HG02763 (cell line): Measurements from ENCODE around the gene STARD3.

Experiments
- ATAC-seq: cut with Tn5 transposase; IDR thresholded peaks from one replicate; pipeline ENCODE4 v1.9.1; 2021; ENCODE audit warnings: mild to moderate bottlenecking, moderate library complexity; ENCODE audit not compliant: unreplicated experiment

Gene STARD3

DNA sequence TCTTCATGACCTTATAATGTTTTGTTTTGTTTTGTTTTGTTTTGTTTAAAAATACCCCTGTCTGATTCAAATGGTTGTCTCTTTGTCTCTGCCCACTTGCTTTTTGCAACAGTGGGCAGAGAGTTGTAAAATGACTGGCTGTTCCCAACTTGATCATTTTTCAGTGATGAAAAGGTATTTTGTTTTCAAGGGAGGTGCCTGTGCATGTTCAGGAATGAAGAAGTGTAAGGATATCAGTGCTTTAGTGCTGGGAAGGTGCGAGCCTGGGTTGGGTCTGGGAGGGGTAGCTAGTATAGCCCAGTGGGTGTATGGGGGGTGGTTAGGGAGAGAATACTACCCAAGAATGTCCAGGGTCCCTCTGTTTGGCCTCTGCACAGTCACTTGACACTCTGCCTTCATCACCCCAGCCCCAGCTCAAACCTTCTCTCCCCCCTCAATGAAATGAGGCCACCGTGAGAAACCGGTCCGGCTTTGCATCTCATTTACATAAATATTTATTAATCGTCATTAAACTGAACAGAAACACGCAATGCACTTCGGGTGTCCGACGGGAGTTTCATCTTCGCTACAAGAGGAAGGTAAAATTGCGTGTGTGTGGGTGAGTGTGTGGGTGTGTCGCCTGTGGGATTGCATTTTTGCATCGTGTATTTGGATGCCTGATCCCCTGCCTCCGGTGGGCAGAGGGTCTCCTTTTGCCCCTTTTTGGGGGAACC, 33.5 kb upstream of the STARD3 start:
- no peak for ATAC-seq

DNA sequence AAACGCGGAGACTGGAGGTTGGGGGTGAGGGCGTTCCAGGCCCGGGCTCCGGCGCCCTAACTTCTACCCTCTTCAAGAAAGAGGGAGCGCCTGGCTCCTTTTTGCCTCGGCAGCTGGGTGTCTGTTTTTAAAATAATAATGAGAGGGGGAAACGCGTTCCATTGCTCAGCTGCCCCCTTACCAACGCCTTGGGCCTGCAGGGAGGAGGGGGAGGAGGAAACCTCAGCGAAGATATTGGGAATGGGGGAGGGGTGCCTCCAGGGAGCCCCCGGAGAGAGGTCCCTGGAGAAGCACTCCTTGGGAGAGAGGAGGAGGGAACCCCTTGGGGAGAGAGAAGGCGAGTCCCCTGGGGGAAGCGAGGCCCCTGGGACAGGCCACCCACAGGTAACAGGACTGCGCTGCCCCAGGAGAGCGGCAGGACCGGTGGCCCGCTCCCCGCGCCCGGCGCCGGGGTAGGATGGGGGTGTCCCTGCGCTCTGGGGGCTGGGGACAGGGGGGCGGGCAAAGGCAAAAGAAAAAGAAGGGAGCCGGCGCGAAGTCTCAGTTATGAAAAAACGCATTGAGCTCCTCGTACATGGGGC, 31.9 kb upstream of the STARD3 start:
- ATAC-seq: no peak

DNA sequence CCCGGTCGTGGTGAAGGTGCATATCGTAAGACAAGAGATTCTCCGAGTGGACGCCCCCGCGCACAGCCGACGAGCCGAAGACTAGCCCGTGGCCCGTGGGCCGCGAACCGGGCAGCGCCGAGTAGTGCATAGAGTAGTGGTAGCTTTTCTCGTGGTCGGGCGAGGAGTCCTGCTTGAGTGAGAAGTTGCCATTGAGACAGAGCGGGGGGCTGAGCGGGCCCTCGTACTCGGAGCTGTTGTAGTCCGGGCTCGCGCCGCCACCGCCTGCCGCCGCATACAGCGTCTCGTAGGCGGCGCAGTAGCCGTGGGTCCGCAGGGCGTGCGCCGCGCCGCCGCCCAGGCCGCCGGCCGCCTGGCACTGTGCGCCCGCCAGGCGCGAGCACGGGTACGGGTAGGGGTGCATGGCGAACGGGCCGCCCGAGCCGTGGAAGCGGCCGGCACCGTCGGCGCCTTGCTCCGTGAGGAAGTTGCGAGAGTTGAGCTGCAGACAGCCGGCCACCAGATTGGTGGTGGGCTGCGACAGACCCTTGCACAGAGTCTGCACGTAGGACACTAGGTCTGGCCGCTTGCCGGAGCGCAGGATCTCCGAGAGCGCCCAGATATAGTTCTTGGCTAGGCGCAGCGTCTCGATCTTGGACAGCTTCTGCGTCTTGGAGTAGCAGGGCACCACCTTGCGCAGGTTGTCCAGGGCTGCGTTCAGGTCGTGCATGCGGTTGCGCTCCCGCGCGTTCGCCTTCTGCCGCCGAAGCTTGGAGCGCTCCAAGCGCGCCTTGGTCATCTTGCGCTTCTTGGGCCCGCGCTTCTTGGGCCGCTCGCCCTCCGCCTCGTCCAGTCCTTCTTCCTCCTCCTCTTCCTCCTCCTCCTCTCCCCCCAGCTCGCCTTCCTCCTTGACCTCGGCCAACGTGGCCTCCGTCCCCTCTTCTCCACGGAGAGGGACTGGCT, 31.2 kb upstream of the STARD3 start:
- ATAC-seq: no peak

DNA sequence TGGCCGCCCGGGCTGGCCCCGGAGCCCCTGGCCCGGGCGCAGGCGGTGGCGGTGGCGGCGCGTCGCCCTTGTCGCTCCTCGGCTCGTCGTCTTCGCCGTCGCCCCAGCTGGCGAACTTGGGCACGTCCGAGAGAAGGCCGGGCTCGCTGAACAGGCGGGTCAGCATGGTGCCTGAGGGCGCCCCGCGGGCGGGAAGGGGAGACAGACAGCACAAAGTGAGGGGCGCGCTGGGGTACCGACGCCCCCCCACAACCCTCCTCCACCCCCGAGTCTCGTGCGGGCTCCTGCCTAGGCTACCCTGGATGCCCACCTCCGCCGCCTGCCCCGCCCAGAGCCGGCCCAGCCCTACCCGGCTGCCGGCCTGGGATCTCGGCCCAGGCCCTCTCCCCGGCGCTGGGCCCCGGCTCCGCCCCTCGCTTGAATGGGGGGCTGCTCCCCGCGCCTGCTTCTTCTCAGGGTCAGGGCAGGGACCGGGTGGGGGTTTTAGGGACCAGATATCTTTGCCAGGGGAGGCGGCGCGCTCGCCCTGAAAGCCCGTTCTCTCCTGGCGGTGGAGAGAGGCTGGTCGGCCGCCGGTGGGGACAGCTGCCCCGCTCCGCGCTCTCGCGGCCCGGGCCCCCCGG, 30.4 kb upstream of the STARD3 start:
- no peak for ATAC-seq

DNA sequence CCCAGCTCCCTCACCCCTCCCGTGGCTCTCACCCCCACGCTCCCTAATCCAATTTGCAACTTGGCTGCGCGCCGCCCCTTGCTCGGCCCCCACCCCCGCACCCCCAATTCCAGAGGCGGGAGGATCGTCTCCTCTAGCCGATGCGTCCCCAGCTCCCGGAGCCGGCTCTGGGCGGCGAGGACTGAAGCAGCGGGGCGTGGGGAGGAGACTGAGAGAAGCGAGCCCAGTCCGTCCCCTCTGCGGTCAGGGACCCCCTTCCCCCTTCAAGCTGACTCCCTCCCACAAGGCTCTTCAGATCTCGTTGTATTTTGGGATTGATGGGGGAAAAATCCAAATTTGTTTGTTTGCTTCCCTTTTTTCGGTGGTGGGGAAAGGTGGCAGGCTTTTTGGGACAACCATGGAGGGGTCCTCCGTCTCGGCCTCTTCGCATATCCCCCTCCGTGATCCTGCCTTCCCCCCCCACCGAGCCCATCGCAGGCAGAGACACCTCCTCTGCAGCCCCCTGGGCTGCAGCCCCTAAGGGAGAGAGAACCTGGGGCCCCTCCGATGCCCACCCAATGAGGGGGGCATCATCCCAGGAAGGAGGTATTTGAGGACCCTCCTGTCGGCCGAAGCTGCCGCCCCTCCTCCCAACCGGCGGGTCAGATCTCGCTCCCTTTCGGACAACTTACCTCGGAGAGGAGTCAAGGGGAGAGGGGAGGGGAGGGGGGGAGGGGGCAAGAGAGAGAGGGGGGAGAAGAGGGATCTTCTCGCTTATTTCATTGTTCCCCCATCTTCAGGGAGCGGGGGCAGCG, 29.7 kb upstream of the STARD3 start:
- no peak for ATAC-seq

DNA sequence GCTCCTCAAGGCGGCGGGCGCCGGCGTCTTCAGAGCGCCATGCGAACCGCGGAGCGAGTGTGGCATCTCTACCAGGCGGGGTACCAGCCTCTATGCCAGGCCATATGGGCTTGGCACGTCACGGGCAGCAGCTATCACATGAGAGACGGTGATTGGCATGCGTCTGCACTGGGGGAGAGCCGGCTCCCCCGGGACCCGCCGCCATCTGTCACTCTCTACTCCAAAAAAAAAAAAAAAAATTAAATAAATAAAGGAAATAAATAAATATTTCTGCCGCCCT, 29.2 kb upstream of the STARD3 start, which contains the start of gene NEUROD2:
TSS of gene NEUROD2 (minus strand) at position 70 of the 280 bp plus-strand sequence. CDS start 1,321 bp downstream, outside the sequence.
- ATAC-seq: no peak

DNA sequence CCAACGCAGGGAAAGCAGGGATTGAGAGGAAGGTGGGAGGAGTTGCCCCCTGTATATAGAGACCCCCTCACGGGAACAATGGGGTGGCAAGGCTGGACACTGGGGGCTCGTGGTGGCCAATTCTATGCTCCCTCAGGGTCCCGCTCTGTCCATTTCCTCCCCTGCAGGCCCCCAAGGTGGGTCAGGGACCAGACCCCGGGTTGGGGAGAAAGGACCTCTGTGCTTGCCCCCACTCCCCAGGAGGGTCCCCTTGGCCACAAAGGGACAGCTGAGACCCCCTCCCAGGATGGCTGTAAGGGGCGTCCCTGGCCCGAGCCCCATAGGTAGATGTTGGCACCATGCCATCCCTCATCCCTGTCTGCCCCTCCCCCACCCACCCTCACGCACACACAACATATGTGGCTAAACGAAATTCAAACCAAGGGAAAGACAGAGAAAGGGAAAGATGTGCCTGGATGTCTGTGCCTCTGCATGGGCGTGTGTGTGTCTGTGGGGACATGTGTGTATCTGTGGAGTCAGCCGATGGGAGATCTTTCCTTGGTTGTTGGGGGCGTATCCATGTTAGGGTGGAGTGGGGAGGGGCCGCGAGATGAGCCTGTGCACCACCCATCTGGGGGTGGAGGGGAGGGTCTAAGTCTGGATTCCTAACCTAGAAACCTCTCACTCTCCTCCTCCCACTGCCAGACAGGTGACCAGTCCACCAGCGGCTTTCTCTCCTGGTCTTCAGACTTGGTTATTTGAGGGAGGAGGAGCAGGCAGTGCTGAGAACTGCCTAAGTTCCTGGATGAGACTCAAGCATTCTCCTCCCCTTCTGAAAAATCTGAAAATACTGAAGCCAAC, 28.6 kb upstream of the STARD3 start:
- no peak for ATAC-seq

DNA sequence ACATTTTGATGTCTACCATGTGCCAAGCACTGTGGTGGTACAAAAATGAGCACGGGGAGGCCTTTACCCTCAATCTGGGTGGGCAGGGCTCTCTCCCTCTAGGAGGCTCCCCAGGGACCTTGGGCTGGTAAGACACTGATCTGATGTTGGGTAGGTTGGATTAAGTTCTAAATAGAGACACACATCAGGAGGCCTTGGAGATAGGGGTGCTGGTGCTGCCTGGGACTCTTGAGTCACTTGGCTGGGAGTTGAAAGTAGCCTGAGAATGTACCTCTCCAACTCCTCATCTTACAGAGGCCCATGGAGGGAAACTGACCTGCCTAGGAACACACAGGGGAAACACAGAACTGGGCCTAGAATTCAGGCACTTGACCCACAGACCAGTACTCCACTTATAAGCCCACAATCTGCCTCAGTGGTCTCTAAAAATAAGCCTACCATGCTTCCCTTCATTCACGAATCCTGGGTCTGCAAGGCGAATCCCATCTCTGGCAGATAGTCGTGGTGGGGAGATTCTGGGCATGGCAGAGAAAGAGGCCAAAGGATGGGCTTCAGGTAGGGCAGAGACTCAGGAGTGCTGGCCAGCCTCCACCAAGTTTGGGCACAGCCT, 27.4 kb upstream of the STARD3 start:
- no peak for ATAC-seq

DNA sequence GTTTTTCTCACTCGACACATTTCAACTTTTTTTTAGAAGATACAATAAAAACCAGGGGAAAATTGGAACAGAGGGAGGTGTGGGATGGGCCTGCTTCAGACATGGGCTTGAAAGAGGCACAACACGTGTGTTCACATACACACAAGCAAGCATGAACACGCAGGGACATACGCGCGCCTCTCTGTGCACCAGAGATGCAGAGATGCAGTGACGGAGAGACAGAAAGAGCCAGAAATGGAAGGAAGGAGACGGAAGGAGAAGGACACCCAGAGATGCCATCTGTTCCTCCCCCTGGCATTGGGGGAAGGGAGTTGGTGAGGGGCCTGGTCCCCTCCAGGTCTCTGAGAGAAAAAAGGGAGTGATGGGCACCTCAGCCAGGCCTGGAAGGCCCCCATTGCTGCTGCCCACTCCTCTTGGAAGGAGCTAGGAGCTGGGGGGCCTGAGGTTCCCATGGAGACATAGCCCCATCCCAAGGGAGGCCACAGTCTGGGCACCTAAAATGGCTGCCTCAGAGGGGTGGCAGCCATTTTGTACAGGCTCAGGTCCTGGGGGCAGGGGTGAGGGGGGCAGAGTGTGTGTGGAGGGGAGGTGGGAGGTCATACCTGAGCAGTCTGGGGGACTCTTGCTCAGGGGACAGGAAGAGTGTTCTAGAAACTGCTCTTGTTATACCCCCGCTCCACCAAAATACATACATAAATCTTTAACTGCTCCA, 25.4 kb upstream of the STARD3 start:
- no peak for ATAC-seq

DNA sequence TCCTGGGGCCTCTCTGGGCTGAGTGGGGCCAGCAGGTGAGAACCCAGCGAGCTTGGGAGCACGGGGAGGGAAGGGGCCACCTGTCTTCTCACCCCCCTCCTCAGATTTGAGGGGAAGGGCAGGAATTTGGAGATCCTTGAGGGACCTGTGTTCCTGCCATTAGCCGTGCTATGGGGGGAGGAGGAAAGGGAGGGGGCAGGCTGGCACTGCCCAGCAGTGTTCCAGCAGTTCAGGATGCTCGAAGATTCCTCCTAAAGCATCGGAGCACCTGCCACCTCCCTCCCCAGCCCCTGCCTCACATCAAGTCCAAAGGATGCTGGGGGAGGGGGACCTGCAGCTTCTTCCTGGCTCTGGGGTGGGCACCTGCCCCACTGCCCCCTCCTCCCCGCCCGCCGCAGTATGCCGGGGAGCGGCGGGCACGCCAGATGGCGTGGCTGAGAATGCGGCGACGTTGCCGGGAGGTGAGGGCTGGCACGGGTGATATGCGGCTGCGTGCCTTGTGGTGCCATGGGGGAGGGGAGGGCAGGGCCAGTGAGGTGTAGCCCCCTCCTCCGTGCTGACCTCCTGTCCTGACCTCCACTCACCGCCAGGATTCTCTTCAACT, 24.6 kb upstream of the STARD3 start:
- no peak for ATAC-seq

DNA sequence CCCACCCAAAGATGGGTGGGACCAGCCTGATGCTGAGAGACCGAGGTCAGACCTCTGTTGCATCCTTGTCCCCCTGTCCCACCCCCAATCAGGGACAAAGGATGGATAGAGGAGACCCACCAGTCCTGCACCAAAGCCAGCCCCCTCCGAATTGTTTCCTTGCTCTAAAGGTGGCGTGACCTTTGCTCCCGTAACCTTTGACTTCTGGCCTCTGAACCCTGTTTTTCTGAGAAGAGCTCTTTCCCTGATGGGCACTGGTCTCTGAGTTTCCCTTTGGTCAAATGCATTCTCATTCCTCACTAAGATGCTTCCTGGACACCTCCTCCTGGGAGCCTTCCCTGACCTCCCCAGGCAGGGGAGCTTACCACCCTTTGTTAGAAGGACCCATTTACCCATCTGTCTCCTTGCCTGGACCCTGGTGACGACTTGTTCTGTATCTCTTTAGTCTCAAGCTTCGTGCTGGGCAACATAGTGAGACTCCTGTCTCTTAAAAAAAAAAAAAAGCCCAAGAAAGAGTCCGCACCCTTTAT, 23.9 kb upstream of the STARD3 start:
- ATAC-seq: no peak

DNA sequence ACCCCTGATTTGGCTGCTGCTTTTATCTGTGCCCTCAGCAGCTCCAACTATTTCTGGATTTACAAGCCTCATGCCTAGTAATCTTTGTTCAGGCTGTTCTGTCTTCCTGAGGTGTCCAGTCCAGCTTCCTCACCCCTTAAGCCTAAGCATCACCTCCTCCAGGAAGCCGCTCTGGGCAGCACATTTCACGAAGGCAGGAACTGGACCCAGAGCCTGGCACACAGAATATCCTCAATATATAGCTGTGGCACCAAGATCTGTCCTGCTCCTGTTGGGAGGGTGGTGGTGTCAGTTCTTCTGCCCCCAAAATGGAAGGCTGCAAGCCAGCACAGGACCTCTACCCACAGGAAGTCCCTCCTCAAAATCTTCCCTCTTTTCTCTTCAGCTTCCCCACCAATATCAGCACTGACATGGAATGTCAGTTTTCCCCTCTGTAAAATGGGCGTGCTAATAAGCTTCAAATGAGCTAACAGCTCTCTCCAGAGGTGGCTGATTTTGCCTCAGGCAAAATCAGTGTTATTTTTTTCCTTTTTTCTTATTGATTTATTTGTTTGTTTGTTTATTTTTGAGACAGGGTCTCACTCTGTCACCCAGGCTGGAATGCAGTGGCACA, 22.3 kb upstream of the STARD3 start:
- ATAC-seq: no peak

DNA sequence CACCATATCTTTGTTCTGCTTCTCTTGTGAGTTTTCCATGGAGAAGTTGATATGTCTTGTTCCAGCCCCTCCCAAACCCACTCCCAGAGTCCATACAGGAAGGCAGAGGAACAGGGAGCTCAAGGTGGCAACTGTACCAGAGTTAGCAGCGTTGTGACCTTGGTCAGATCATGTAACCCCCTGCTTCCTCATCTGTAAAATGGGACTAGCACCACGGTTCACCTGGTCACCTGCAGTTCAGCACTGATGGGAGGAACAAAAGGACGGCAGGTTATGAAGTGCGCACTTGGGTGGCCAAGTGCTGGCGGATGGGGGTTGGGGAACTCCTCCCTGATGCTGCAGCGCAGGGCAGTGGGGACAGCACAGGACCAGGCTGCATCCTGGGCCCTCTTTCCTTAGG, 21.5 kb upstream of the STARD3 start:
- no peak for ATAC-seq

DNA sequence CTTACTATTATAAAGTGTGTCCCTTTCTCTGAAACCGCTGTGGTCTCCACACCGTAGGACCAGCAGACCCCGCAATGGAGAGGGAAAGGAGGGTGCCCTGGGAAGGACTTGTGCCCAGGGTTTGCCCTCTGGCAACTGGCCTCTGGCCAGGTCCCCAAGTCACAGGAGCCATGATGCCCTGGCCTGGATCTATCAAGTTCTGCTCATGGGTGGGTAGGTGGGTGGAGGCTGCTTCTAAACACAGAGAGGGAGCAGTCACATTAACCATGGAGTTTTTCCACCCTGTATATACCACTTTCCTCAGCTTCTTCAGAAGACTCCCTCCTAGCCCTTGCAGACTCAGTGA, 19.9 kb upstream of the STARD3 start:
- no peak for ATAC-seq

DNA sequence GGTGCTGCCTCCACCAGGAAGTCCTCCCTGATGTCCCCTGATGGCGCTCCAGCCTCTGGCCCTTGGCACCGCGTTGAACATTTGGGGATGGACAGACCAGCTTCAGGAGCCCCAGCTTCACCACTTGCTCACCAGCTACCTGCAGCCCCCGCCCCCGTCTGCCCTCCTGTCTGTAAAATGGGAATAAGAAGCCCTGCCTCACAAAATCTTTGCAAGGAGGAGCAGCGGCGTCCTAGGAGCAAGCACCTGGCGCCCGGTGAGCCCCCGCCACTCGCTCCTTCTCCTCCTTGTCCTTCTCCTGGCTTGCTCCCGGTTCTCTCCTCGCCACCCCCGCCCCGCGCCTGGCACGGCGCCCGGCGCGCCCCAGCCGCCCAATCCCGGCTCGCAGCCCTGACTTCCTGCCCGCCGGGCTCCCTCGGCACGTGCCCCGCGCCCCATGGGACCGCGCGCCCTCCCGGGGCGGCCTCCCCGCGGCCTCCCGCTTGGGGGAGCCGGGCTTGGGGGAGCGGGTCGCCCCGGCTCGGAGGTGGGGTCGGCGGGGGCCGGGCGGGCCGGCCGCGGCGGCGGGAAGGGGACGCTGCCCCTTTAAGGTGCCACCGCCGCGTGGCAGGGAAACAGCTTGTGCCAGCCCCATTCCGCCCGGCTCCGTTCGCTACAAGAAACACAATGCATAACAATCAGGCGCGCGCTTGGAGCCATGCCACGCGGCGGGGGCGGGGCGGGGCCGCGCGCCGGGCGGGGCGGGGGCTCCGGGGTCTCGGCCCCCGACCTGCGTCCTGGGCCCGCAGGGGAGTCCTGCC, 19.3 kb upstream of the STARD3 start:
- no peak for ATAC-seq

DNA sequence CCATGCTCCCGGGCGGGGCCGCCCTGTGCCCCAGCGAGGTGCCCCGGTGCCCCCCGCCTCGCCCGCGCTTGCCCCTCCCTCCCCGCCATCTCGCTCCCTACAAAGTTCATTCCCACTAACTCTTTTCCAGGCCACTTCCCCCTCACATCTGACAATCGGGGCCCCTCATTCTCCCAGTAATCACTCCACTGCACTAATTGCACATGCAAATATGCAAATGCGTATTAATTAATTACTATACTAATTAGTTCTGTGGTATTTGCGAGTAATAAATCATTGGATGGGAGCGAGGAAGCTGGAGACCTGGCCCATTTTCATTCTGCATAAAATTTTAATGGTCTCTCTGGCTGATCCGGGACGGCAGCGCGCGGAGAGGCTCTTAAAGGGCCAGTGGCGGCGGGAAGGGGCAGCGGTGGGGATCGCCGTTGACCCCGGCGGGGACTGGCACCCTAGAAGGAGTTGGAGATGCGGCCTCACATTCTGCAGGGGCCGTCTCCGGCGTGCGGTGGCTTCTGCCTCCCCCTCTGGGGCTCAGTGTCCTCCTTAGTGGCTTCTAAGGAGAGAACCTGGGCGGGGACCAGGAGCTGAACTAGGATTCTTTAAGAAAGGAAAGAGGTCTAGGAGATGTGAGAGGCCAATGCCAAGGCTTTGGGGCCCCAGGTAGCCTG, 18.6 kb upstream of the STARD3 start:
- ATAC-seq: no peak
